ENCODE data around the gene ZMAT3.
"Not testable (repeated sequence)": the region's sequence is repeated elsewhere in the genome, so short reads cannot be mapped to it uniquely, and the experiment has no call there.

Gene ZMAT3

GRCh38 chr3:179071323-179072099, at the start of gene ZMAT3:
TSS of gene ZMAT3 (minus strand) at chr3:179071809. CDS start at chr3:179067752, 4,057 bp downstream.
- no peak for FAIRE-seq

- FAIRE-seq = no peak
These were observed 45.2 kb upstream of the ZMAT3 start for GRCh38 chr3:179116816-179117215.

- FAIRE-seq = not testable (repeated sequence)
These were observed 43.8 kb upstream of the ZMAT3 start for GRCh38 chr3:179115444-179115843.

GRCh38 chr3:179113903-179114302, 42.3 kb upstream of the ZMAT3 start:
- no peak for FAIRE-seq

GRCh38 chr3:179108086-179108485, 36.5 kb upstream of the ZMAT3 start:
- FAIRE-seq = no peak

- FAIRE-seq = no peak
These were observed 36.0 kb upstream of the ZMAT3 start for GRCh38 chr3:179107617-179108016.

- no peak for FAIRE-seq
These were observed 34.3 kb upstream of the ZMAT3 start for GRCh38 chr3:179105881-179106280.

GRCh38 chr3:179100652-179101051, 29.0 kb upstream of the ZMAT3 start:
- no peak for FAIRE-seq

GRCh38 chr3:179098388-179099077, 26.9 kb upstream of the ZMAT3 start:
- FAIRE-seq = no peak

- no peak for FAIRE-seq
These were observed 22.2 kb upstream of the ZMAT3 start for GRCh38 chr3:179093807-179094206.

GRCh38 chr3:179091113-179091512, 19.5 kb upstream of the ZMAT3 start:
- FAIRE-seq = no peak

GRCh38 chr3:179088306-179088705, 16.7 kb upstream of the ZMAT3 start:
- FAIRE-seq = no peak

GRCh38 chr3:179083977-179084376, 12.4 kb upstream of the ZMAT3 start:
- FAIRE-seq = no peak

GRCh38 chr3:179082416-179082815, 10.8 kb upstream of the ZMAT3 start:
- FAIRE-seq = no peak

GRCh38 chr3:179081885-179082284, 10.3 kb upstream of the ZMAT3 start:
- no peak for FAIRE-seq

- no peak for FAIRE-seq
These were observed 7.9 kb upstream of the ZMAT3 start for GRCh38 chr3:179079537-179079936.

- FAIRE-seq = no peak
These were observed 4.8 kb upstream of the ZMAT3 start for GRCh38 chr3:179076243-179077027.

GRCh38 chr3:179074656-179075055, 3.0 kb upstream of the ZMAT3 start:
- FAIRE-seq = no peak

GRCh38 chr3:179073816-179074215, 2.2 kb upstream of the ZMAT3 start:
- FAIRE-seq = no peak

- no peak for FAIRE-seq
These were observed 460 bp upstream of the ZMAT3 start for GRCh38 chr3:179072100-179072438.

- FAIRE-seq = no peak
These were observed 634 bp downstream of the ZMAT3 start for GRCh38 chr3:179071027-179071322.

GRCh38 chr3:179069762-179070390, 1.7 kb downstream of the ZMAT3 start:
- no peak for FAIRE-seq

GRCh38 chr3:179068779-179069530, 2.7 kb downstream of the ZMAT3 start:
- FAIRE-seq = no peak

Measured in TTC549 (cell line).